HG03521 (cell line): ENCODE measurements around the gene LNPEP.

Source experiments
- ATAC-seq: cut with Tn5 transposase; IDR thresholded peaks from one replicate; pipeline ENCODE4 v1.9.1; 2021; ENCODE audit warnings: mild to moderate bottlenecking, moderate library complexity; ENCODE audit not compliant: unreplicated experiment

Gene LNPEP

GRCh38 chr5:96957254-96958049, 21.6 kb downstream of the LNPEP start:
- peak; percentile 41 for ATAC-seq

- no peak for ATAC-seq
Observed at GRCh38 chr5:96958977-96959376, 23.1 kb downstream of the LNPEP start.

- peak; percentile 52 for ATAC-seq
Observed at GRCh38 chr5:96961053-96961452, 25.2 kb downstream of the LNPEP start.

- ATAC-seq, result no peak
Observed at GRCh38 chr5:96962540-96962991, 26.7 kb downstream of the LNPEP start.

DNA sequence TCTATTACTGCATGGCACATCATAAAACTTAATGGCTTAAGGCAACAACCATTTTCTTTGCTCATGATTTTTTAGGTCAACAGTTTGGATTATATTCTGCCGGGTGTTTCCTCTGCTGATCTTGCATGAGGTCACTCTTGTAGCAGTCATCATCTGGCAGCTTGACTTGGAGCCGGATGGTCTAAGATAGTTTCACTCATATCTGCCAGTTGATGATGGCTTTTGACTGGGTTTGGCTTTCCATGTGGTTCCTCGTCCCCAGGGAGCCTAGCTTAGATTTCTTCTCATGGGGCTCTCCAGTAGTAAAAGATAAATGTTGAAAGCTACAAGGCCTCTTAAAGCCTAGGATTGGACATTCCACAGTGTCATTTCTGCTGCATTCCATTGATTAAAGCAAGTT, 27.4 kb downstream of the LNPEP start:
- ATAC-seq, result peak; percentile 38

GRCh38 chr5:96966801-96967200, 30.9 kb downstream of the LNPEP start:
- no peak for ATAC-seq

GRCh38 chr5:96967400-96967799, 31.5 kb downstream of the LNPEP start:
- no peak for ATAC-seq

DNA sequence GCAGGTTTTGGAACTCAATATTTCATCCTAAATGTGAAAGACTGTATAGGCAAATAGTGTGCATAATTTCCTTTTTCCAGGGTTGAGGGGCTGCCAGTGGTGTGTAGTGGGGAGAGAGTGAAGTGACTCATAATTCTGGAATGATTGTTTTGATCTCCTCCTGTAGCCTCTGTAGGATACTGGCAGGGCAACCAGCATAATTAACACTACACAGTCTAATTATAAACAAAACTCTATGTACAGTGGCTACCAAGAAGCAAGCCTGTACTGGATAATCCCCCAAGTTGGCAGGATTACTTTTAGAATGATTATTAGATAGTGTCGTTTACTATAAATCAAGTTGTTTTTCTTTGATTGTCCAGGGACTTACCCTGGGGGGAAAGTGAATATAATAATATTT, 32.2 kb downstream of the LNPEP start:
- no peak for ATAC-seq

DNA sequence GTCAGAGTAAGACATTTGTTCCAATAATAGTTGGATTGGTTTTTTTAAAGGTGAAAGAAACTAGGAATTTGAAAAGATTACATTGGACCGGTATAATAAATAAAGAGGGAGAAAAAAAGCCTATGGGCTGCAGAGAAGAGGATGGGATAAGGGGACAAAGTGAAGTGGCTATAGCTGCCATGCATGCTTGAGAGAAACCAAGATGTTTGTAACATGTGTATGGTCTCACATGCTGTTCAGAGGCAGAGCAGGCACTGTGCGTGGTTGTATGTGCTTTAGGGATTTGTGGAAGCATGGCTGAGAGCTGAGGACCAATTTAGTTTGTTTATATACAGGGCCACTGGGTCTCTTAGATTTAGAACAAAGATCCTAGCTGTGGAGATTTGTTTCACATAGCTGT, 32.7 kb downstream of the LNPEP start:
- ATAC-seq, result no peak

- no peak for ATAC-seq
Observed at GRCh38 chr5:96969366-96969765, 33.5 kb downstream of the LNPEP start.

DNA sequence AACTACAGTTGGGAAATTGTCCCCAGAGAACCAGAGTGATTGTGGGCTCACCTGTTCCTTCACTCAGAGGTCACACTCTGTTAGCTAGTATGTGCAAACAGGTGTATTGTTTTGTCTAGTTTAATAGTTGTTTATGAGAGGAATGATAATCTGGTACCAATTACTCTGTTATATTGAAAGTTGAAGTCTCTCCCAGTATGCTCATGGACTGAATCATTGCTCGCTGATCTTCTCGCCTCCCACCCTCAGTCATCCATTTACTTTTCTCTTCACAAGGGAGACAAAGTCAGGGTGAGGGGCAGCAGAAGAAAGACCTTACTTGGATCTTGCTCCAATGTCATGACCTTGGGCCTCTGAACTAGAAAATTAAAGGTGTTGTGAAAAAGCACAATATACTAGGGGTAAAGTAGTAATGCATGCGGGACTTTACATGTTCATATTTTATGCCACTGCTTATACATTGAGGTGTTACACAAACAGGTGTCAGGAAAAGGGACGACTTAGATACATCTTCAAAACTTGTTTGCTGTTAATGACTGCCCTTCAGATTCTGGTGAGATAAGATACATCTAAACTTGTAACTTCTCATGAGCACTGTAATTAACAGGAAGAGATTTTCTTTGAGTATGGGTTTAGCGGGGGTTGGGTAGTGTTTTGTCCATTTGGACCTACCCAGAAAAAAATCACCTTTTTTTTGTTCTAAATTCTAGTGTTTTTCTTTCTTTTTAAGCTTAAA, 36.9 kb downstream of the LNPEP start:
- no peak for ATAC-seq

GRCh38 chr5:96973532-96974401, 37.9 kb downstream of the LNPEP start:
- ATAC-seq, result no peak

GRCh38 chr5:96975656-96976055, 39.8 kb downstream of the LNPEP start:
- no peak for ATAC-seq

GRCh38 chr5:96977228-96977627, 41.3 kb downstream of the LNPEP start:
- ATAC-seq, result no peak

DNA sequence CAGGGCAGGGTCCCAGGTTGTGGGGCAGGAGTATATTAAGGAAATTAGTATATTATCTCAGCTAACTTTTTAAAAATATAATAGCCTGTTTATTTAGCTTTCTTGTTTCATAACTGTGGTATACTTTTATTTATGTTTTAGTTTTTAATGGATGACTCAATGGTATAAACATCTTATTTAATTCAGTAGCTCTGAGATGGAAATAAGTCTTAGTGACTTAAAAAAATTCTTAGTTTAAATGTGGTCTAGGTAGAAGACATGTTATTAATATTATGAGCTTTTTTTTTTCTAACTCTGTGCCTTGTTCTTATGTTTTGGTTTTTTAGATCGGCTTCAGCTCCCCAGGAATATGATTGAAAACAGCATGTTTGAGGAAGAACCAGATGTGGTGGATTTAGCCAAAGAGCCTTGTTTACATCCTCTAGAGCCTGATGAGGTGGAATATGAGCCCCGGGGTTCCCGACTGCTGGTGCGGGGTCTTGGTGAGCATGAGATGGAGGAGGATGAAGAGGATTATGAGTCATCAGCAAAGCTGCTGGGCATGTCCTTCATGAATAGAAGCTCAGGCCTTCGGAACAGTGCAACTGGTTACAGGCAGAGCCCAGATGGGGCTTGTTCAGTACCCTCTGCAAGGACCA, 43.1 kb downstream of the LNPEP start:
- no peak for ATAC-seq

DNA sequence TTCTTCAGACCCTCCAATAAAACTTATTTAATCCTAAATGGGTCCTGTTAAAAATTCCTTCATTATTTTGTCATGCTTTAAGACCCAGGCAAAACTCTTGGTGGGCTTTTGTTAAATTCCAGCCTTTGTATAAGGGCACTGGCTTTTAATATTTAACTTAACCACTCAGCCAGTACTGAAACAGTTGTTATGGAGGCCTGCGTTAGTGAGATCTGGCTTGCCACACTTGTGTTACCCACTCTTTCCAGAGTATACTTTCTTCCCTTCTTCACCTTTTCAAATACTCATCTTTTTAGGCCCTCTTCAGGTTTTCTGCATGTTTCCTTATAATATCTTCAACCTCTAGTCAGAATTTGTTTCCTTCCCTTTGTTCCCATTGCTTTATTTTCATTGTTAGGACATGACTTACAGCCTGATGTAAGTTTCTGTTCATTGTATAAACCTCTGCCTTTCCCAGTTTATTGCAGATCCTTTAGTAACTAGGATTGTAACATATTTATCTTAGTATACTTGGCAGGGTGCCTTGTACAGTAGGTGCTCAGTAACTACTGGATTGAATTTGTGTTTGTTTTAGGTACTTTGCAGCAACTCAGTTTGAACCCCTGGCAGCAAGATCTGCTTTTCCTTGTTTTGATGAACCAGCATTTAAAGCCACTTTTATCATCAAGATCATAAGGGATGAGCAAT, 48.8 kb downstream of the LNPEP start:
- ATAC-seq, result no peak

DNA sequence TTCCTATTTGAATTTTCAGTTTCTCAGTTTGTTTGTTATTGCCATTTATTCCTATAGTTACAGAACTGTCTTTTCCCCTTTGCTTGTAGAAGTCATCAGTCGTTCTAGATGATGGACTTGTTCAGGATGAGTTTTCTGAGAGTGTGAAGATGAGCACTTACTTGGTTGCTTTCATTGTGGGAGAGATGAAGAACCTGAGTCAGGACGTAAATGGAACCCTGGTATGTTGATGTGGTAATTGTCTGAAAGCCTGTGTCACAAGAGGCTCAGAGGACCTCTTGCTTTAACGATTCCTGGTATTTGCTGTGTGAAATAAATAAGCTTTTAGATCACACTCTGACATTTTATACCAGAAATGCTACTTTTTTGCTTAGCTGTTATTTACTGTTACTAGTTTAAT, 50.6 kb downstream of the LNPEP start:
- ATAC-seq, result no peak

DNA sequence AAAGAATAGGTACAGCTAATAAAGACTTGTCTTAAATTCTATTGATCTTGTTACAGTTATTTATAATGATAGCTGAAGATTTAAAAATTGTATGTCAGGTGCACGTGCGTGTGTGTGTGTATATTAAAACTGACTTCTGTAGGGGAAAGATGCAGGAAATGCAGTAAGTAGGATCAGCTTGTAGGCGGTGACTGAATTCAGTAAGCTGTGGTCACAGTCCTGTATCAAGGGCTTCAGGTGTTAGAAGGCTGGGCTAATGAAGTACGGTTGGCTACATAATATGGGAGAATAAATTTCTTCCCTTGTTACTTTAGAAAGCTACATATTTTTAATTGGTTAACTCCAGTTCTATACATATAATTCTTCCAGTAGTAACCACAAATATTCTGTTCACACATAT, 54.2 kb downstream of the LNPEP start:
- no peak for ATAC-seq

GRCh38 chr5:96991708-96992107, 55.8 kb downstream of the LNPEP start:
- no peak for ATAC-seq

- no peak for ATAC-seq
Observed at GRCh38 chr5:96993760-96994159, 57.9 kb downstream of the LNPEP start.
